DND-41 (cell line): ENCODE measurements around the gene EPHB4.

Experiments
- ATAC-seq: fragments of 200-7000 bp; cut with Tn5 transposase; 3 replicates; pipeline ENCODE4 v1.9.1; 2021; ENCODE audit warnings: low read depth; ENCODE audit not compliant: insufficient read depth
- DNase-seq: peaks from one replicate; pipeline ENCODE4 v3.0.0-alpha.2; 2020
- H2AFZ ChIP-seq: 2 replicates; pipeline ENCODE4 v1.6.0; 2012; ENCODE audit warnings: low read depth, low read length
- H3K27ac ChIP-seq: 2 replicates; pipeline ENCODE4 v1.5.1; 2012; ENCODE audit warnings: low read length, inconsistent platforms
- H3K27me3 ChIP-seq: fragments of 200-600 bp; sonication (generic); 2 replicates; pipeline ENCODE4 v1.6.0; 2012; ENCODE audit warnings: low read length, mild to moderate bottlenecking, inconsistent platforms; ENCODE audit not compliant: insufficient read depth, poor library complexity
- H3K36me3 ChIP-seq: 2 replicates; pipeline ENCODE4 v1.5.1; 2012; ENCODE audit warnings: low read length, inconsistent platforms; ENCODE audit not compliant: insufficient read depth
- H3K4me1 ChIP-seq: 2 replicates; pipeline ENCODE4 v1.5.1; 2012; ENCODE audit warnings: mild to moderate bottlenecking, low read length; ENCODE audit not compliant: insufficient read depth
- H3K4me2 ChIP-seq: 2 replicates; pipeline ENCODE4 v1.6.0; 2012; ENCODE audit warnings: mild to moderate bottlenecking, moderate library complexity, low read length, inconsistent platforms; ENCODE audit not compliant: insufficient read depth
- H3K4me3 ChIP-seq, 2 experiments: fragments of 200-600 bp in 1 of 2; shearing (Covaris generic) in 1 of 2; 2 replicates each; pipeline ENCODE4 v1.5.1; 2012 to 2016; ENCODE audit warnings: inconsistent platforms in 2 of 2, low read length in 2 of 2, mild to moderate bottlenecking in 2 of 2, low read depth in 1 of 2, moderate library complexity in 1 of 2
- H3K79me2 ChIP-seq: 2 replicates; pipeline ENCODE4 v1.6.0; 2012; ENCODE audit warnings: low read length, inconsistent platforms; ENCODE audit not compliant: insufficient read depth
- H3K9ac ChIP-seq: 2 replicates; pipeline ENCODE4 v1.6.0; 2012; ENCODE audit warnings: low read depth, mild to moderate bottlenecking, inconsistent platforms, low read length, moderate library complexity
- H3K9me3 ChIP-seq: 2 replicates; pipeline ENCODE4 v1.5.1; 2012; ENCODE audit warnings: low read length, moderate library complexity, mild to moderate bottlenecking, inconsistent platforms; ENCODE audit not compliant: insufficient read depth, severe bottlenecking
- H4K20me1 ChIP-seq: 2 replicates; pipeline ENCODE4 v1.6.0; 2012; ENCODE audit warnings: low read length; ENCODE audit not compliant: insufficient read depth
- EZH2 ChIP-seq: IDR thresholded peaks from 3 replicates; pipeline ENCODE4 v1.6.1; 2012; ENCODE audit warnings: borderline replicate concordance, low read depth, mild to moderate bottlenecking, moderate library complexity, low read length, inconsistent platforms; ENCODE audit not compliant: severe bottlenecking
- TF ChIP-seq, protein P1 (sequence below): IDR thresholded peaks from 2 replicates; pipeline ENCODE4 v1.5.1; 2012; ENCODE audit warnings: borderline replicate concordance, low read length, moderate library complexity, mild to moderate bottlenecking; ENCODE audit not compliant: poor library complexity, severe bottlenecking; ENCODE audit errors: extremely low read depth

Gene EPHB4

DNA sequence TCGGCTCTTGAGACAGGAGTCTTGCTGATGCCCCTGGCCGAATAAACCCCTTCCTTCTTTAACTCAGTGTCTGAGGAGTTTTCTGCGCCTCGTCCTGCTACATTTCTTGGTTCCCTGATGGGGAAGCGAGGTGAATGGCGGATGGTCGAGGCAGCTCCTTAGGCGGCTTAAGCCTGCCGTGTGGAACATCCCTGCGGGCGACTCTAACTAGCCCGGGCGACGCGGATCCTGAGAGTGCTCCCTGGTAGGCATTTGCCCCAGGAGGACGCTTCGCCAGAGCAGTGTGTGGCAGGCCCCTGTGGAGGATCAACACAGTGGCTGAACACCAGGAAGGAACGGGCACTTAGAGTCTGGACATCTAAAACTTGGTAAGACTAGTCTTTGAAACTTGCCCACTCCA is 12.0 kb upstream of the EPHB4 start:
- Histone ChIP-seq H3K27me3 (no peaks in the 10 kb centered on the region), H3K4me3 (no peak overlapping the region), H3K9ac (no peak overlapping the region), H3K9me3 (no peaks in the 10 kb centered on the region), H3K4me2 (no peak overlapping the region), H3K36me3 (no peaks in the 10 kb centered on the region), H3K79me2 (no peaks in the 10 kb centered on the region), H3K4me1 (no peaks in the 10 kb centered on the region), H2AFZ (no peak overlapping the region), H3K27ac (no peak overlapping the region), H4K20me1 (no peaks in the 10 kb centered on the region)
- no peak for ATAC-seq
- DNase-seq = no peak
- TF ChIP-seq, protein P1, sequence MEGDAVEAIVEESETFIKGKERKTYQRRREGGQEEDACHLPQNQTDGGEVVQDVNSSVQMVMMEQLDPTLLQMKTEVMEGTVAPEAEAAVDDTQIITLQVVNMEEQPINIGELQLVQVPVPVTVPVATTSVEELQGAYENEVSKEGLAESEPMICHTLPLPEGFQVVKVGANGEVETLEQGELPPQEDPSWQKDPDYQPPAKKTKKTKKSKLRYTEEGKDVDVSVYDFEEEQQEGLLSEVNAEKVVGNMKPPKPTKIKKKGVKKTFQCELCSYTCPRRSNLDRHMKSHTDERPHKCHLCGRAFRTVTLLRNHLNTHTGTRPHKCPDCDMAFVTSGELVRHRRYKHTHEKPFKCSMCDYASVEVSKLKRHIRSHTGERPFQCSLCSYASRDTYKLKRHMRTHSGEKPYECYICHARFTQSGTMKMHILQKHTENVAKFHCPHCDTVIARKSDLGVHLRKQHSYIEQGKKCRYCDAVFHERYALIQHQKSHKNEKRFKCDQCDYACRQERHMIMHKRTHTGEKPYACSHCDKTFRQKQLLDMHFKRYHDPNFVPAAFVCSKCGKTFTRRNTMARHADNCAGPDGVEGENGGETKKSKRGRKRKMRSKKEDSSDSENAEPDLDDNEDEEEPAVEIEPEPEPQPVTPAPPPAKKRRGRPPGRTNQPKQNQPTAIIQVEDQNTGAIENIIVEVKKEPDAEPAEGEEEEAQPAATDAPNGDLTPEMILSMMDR = no peak
- no peak for TF ChIP-seq EZH2

DNA sequence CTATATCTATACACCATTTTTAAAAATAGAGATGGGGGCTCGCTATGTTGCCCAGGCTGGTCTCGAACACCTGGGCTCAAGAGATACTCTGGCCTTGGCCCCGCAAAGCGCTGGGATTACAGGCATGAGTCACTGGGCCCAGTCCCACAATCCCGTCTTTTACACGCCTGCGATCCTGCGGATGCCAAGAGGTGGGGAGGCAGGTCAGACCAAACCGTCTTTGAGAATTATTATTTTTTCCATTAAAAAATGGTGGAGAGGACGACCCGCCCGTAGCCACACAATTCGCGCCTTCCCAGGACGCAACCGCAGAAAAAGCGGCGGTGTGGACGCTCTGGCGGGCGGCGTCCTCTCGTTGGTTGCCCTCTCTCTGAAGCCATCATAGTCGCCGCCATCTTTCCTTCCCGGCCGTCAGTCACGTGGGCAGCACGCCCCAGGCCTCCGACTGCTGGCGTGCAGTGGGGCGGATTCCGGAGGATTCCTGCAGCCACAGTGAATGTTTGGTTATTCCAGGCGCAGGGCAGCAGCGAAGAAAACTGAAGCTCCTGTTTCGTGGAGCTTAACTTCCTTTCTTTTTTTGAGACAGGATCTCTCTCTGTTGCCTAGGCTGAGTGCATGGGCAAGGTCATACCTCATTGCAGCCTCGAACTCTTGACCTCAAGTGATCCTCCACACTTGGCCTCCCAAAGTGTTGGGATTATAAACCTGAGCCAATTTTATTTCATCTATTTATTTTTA is 9.9 kb upstream of the EPHB4 start:
- H2AFZ ChIP-seq = no peak overlapping the region
- no peaks in the 10 kb centered on the region for H3K79me2 ChIP-seq
- DNase-seq = no peak
- no peak for ATAC-seq
- TF ChIP-seq, protein P1 = no peak
- no peak for TF ChIP-seq EZH2
- H3K4me1 ChIP-seq = no peaks in the 10 kb centered on the region
- no peak overlapping the region for H3K4me3 ChIP-seq
- no peak overlapping the region for H3K9ac ChIP-seq
- H3K27me3 ChIP-seq = no peaks in the 10 kb centered on the region
- no peaks in the 10 kb centered on the region for H4K20me1 ChIP-seq
- no peaks in the 10 kb centered on the region for H3K36me3 ChIP-seq
- no peaks in the 10 kb centered on the region for H3K9me3 ChIP-seq
- no peak overlapping the region for H3K4me2 ChIP-seq
- H3K27ac ChIP-seq = no peak overlapping the region

DNA sequence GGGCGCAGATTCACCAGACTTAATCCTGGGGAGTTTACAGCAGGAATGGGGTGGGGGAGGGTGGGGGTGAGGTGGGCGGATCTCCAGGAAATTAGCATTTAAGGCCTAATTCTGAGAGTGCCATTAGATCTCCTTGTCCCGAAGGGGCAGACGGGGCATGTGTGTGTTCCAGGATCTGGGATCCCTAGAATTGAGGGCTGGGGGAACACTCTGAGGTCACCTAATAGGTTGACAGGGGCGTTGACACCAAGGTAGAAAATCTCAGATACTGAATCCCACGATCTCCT is 9.4 kb upstream of the EPHB4 start:
- Histone ChIP-seq H3K4me2 (no peak overlapping the region), H2AFZ (no peak overlapping the region), H4K20me1 (no peaks in the 10 kb centered on the region), H3K9ac (no peak overlapping the region), H3K79me2 (no peaks in the 10 kb centered on the region), H3K27me3 (no peaks in the 10 kb centered on the region), H3K4me3 (no peak overlapping the region), H3K36me3 (no peaks in the 10 kb centered on the region), H3K9me3 (no peaks in the 10 kb centered on the region), H3K4me1 (no peaks in the 10 kb centered on the region), H3K27ac (no peak overlapping the region)
- no peak for DNase-seq
- TF ChIP-seq EZH2 = no peak
- TF ChIP-seq, protein P1 = no peak
- no peak for ATAC-seq
